GM13976 (cell line): Measurements from ENCODE around the gene LASP1.

Experiments
- DNase-seq: peaks from one replicate; pipeline ENCODE4 v3.0.0; 2012; ENCODE audit warnings: low spot score
- in situ Hi-C: fragments of 300-500 bp; cut with MboI; formaldehyde crosslinking; loops from one replicate; pipeline ENCODE4 v1.12.0; 2022; ENCODE audit warnings: low sequenced_read_pairs, mixed read lengths, inconsistent platforms; ENCODE audit not compliant: unreplicated experiment
- TF ChIP-seq, protein P1 (sequence below): IDR thresholded peaks from 2 replicates; pipeline ENCODE4 v1.5.1; 2012; ENCODE audit warnings: borderline replicate concordance, mild to moderate bottlenecking; ENCODE audit not compliant: insufficient read depth; ENCODE audit errors: extremely low read depth, missing control alignments, control extremely low read depth

The LASP1 gene

DNA sequence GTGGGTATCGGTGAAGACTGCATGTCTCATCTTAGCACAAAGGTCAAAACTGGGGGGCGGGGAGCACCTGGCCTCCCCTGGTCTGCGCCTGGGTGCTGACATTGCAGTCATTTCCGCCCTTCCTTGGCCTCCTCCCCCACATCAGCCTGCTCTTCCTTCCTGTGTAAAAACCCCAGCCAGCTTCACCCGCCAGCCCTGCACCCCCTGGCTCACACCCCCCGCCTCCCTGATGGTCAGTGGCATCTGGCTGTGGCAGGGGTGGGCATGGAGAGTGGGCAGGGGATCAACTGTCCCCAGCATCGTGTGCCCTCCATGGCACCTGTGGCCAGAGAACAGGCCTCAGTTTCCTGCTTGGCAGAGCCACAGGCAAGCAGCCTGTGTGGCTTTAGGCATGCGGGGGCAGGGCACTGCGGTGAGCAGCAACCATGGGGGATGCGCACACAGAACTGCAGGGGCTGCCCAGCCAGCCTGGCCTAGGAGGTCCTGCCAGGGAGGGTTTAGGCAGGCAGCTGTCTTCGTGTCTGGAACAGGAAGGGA, 29.0 kb downstream of the LASP1 start:
- in situ Hi-C loops = no loop called here
- peak; percentile 95 for DNase-seq
- TF ChIP-seq, protein P1, sequence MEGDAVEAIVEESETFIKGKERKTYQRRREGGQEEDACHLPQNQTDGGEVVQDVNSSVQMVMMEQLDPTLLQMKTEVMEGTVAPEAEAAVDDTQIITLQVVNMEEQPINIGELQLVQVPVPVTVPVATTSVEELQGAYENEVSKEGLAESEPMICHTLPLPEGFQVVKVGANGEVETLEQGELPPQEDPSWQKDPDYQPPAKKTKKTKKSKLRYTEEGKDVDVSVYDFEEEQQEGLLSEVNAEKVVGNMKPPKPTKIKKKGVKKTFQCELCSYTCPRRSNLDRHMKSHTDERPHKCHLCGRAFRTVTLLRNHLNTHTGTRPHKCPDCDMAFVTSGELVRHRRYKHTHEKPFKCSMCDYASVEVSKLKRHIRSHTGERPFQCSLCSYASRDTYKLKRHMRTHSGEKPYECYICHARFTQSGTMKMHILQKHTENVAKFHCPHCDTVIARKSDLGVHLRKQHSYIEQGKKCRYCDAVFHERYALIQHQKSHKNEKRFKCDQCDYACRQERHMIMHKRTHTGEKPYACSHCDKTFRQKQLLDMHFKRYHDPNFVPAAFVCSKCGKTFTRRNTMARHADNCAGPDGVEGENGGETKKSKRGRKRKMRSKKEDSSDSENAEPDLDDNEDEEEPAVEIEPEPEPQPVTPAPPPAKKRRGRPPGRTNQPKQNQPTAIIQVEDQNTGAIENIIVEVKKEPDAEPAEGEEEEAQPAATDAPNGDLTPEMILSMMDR = no peak

DNA sequence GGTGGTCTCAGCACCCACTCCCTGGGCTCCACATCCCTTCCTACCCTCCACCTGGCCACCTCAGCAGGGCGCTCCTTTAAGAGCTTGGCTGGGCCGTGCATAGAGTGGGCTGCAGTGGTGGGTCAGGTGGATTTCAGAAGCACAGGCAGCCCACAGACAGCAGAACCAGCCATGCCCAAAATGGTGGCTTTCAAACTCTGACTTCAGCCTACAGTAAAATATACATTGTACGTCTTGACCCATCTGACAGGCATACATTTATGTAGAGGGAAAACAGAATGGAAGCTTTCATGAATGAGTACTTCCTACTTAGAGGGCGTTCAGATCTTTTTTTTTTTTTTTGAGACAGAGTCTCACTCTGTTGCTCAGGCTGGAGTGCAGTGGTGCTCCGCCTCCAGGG, 29.6 kb downstream of the LASP1 start:
- no peak for DNase-seq
- TF ChIP-seq, protein P1 = no peak
- in situ Hi-C loops = no loop called here

DNA sequence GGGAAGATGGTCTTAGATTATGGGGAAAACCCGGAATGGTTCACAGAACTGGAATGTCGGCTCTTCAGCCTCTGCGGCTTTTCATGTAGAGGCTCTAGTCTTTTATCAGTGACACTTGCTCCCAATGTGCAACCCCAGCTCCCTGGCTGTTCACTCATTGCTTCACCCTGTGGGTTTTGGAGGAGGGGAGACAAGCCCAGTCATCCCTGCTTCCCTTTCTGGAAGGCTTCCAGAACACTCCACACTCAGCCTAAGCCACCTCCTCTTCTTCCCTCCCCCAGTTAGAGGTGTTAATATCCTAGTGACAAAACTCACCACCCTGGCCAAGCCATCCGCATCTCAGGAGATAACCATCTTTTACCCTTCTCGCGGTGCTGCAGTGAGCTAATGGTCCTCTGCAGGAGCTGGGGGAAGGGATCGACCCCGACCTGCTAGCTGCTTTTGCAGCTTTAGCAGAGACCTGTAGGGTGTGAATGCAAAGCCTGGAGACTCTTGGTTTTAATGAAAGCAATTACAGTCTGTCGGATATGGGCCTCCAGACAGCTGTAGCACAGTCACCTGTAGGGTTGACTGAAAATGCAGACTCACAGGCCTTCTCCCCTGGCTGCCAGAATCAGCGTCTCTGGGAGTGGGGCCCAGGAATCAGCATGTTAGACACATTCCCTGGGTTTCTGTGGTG, 31.3 kb downstream of the LASP1 start:
- TF ChIP-seq, protein P1 = no peak
- in situ Hi-C loops = no loop called here
- no peak for DNase-seq

DNA sequence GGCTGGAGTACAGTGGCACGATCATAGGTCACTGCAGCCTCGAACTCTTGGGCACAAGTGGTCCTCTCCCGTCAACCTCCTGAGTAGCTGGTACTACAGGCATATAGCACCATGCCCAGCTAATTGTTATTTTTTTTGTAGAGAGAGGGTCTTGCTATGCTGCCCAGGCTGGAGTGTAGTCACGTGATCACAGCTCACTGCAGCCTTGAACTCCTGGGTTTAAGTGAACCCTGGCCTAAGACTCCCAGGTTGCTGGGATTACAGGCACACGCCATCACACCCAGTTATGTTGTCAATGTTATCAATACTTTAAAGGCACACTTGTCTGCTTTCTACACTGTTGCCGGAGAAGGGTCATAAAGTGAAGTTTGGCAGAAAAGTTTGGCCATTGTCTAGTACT, 33.5 kb downstream of the LASP1 start:
- in situ Hi-C loops = no loop called here
- no peak for DNase-seq
- TF ChIP-seq, protein P1 = no peak

DNA sequence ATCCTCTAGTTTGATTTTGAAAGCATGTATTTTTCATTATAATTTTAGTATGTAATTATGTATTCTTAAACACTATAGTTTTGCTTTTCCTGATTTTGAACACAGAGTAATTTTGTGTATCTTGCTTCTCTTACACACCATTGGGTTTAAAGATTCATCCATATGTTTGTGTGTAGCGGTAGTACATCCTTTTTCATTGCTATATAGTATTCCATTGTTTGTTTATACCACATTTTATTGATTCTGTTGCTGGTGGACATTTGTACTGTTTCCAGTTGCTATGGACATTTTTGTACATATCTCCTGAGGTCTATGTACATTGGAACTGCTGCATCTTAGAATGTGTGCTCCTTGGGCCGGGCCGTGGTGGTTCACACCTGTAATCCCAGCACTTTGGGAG, 35.0 kb downstream of the LASP1 start:
- TF ChIP-seq, protein P1 = no peak
- no peak for DNase-seq
- in situ Hi-C loops = no loop called here

DNA sequence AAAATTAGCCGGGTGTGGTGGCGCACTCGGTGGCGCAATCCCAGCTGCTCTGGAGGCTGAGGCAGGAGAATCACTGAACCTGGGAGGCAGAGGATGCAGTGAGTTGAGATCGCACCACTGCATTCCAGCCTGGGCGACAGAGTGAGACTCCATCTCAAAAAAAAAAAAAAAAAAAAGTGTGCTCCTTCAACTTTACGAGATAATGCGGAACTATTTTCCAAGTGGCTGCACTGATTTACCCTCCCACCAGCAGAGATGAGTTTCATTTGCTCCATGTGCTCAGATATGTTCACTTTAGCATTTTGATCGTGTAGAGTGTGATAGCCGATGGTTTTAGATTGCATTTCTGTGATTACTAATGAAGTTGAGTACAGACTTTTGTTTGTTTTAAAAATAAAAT, 35.5 kb downstream of the LASP1 start:
- TF ChIP-seq, protein P1 = no peak
- in situ Hi-C loops = no loop called here
- DNase-seq = no peak
